ENCODE data around the gene FAM222B.

FAM222B gene

GRCh38 chr17:28710861-28711722, 131.5 kb downstream of the FAM222B start:
- no peak for FAIRE-seq

DNA sequence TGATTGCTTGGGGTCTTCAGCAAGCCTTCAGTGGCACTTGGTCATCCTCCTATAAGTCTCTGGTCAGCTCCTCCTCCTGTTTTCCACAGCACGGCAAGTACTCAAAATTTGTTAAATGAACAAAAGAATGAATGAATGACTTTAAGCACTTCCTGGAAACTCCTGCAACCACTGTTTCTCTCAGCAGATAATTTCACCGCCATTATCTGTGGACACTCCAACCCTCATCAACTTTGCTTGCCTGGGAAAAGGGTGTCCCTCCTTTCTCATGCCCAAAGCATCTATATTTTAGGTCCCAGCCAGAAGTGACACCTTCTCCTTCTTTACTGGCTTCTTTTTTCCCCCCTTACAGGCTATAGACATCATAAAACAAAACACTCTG, 135.3 kb downstream of the FAM222B start:
- FAIRE-seq: no peak

DNA sequence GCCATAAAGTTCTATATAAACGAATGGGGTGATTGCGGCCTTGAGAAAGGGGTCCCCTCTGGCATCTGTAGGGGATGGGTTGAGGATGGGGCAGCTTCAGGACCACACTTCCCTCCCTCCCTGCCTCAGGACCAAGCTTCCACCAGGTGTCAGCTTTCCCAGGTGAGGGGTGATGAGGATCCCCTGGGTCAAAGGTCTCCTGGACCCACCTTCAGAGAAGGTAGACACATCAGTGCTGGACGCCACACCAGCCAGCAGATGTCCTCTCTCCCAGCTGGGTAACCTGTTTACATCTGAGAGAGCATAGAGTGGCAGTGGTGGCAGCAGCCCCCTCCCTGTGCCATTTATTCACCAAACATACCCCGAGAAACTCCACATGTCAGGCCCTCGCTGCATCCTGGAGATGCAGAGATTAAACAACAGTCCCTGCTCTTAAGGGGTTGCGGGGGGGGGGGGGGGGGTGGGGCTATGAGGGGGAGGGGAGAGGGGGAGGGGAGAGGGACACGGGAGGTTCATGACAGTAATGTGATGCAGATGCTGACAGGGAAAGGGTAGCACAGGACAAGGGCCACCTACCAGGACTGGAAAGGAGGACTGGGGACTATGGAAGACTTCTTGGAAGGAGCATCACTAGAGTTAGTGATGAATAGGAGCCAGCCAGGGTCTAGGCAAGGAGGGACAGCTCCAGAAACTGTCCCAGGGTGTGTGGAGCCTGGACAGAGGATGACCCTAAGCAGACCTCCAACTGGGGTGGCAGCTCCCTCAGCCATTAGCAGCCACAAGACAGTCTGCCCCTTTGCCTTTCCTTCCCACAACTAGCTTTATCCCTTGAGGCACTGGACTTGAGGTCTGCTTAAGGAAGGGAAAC, 135.9 kb downstream of the FAM222B start:
- no peak for FAIRE-seq

All from G401.6 (cell line).